Activated B cell treated with CpG ODN at 0.5 μM for 24 hours (primary cell): ENCODE measurements around the gene NXT1. TPM values are rescaled to one million over a fixed set of nuclear protein-coding genes. Genes with fewer than 3 reads are reported as not detected.
"Not testable (repeated sequence)": the region's sequence is repeated elsewhere in the genome, so short reads cannot be mapped to it uniquely, and the experiment has no call there.

Experiments used
- ATAC-seq: fragments of 200-7000 bp; cut with Tn5 transposase; one replicate; pipeline ENCODE4 v1.10.0; 2021; ENCODE audit warnings: low read depth, mild to moderate bottlenecking, moderate library complexity
- CTCF ChIA-PET: fragments of 350-600 bp; sonication (Branson Sonifier 250); formaldehyde crosslinking; loops from one replicate; lab custom pipeline; 2021; ENCODE audit warnings: antibody characterized with exemption; lab: Charles Lee
- POLR2A ChIA-PET: fragments of 350-600 bp; sonication (Branson Sonifier 250); formaldehyde crosslinking; loops from one replicate; lab custom pipeline; 2021; ENCODE audit warnings: antibody characterized with exemption; lab: Charles Lee
- DNase-seq: peaks from one replicate; pipeline ENCODE4 v3.0.0; 2022
- H3K27ac Mint-ChIP-seq: one replicate; pipeline ENCODE4 v1.8.0; 2020; ENCODE audit warnings: mixed read lengths
- H3K27me3 Mint-ChIP-seq: one replicate; pipeline ENCODE4 v1.8.0; 2021; ENCODE audit warnings: mixed read lengths
- H3K36me3 Mint-ChIP-seq: one replicate; pipeline ENCODE4 v1.8.0; 2021; ENCODE audit warnings: low read depth, mixed read lengths
- H3K4me1 Mint-ChIP-seq: one replicate; pipeline ENCODE4 v1.8.0; 2021; ENCODE audit warnings: mixed read lengths
- H3K4me3 Mint-ChIP-seq: one replicate; pipeline ENCODE4 v1.8.0; 2020; ENCODE audit warnings: mild to moderate bottlenecking, mixed read lengths
- H3K9me3 Mint-ChIP-seq: one replicate; pipeline ENCODE4 v1.8.0; 2020; ENCODE audit warnings: mixed read lengths
- intact Hi-C: fragments of 100-400 bp; cut with micrococcal nuclease; formaldehyde crosslinking; loops from one replicate; pipeline ENCODE4 v1.15.1; 2024
- total RNA-seq: library from RNA; stranded (reverse); gene quantifications from 2 replicates; pipeline ENCODE4 v1.2.3, GENCODE V29; 2022
- TF ChIP-seq, protein P1 (sequence below): fragments of 200-600 bp; IDR thresholded peaks from one replicate; pipeline ENCODE4 v1.8.0; 2022; ENCODE audit warnings: antibody characterized with exemption, mild to moderate bottlenecking

The NXT1 gene
- total RNA-seq, 1 donor from 2014 or later, result 28.8 TPM

DNA sequence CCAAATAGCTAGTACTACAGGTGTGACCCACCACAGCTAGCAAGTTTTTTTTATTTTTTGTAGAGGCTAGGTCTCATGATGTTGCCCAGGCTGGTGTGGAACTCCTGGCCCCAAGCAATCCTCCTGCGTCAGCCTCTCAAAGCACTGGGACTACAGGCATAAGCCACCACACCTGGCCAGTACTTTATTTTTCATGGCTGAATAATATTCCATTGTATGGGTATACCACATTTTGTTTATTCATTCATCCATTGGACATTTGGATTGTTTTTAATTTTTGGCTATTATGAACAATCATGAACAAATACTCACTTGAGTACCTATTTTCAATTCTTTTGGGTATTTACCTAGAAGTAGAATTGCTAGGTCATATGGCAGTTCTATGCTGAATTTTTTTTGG, 7.0 kb upstream of the NXT1 start:
- POLR2A ChIA-PET, result no interaction called here
- no peaks in the 10 kb centered on the region for H3K36me3 Mint-ChIP-seq
- DNase-seq, result no peak
- TF ChIP-seq, protein P1, sequence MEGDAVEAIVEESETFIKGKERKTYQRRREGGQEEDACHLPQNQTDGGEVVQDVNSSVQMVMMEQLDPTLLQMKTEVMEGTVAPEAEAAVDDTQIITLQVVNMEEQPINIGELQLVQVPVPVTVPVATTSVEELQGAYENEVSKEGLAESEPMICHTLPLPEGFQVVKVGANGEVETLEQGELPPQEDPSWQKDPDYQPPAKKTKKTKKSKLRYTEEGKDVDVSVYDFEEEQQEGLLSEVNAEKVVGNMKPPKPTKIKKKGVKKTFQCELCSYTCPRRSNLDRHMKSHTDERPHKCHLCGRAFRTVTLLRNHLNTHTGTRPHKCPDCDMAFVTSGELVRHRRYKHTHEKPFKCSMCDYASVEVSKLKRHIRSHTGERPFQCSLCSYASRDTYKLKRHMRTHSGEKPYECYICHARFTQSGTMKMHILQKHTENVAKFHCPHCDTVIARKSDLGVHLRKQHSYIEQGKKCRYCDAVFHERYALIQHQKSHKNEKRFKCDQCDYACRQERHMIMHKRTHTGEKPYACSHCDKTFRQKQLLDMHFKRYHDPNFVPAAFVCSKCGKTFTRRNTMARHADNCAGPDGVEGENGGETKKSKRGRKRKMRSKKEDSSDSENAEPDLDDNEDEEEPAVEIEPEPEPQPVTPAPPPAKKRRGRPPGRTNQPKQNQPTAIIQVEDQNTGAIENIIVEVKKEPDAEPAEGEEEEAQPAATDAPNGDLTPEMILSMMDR, result no peak
- CTCF ChIA-PET, result no interaction called here
- peaks cover 1% of the 10 kb centered on the region for H3K27me3 Mint-ChIP-seq
- no peak overlapping the region for H3K4me3 Mint-ChIP-seq
- no peaks in the 10 kb centered on the region for H3K9me3 Mint-ChIP-seq
- no peak for ATAC-seq
- peaks cover under 1% of the 10 kb centered on the region for H3K4me1 Mint-ChIP-seq
- no peak overlapping the region for H3K27ac Mint-ChIP-seq
- intact Hi-C loops, result no loop called here

DNA sequence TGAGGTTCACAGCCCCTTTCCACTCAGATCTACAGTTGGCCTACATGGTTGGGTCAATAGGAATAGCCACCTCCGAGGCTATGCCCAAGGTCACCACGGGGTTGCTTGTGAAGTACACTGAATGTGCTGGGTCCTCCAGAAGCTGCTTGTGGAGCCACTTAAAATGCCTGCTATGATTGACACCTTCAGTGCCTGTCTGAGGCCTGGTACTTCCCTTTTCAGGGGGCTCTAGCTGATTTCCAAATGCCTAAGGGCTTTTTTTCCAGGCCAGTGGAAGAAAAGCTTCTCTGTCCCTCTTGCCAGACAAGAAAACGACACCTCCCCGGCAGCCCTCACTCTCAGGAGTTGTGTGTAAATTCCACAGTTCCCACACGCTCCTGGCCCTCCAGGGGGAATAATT, 6.3 kb upstream of the NXT1 start:
- CTCF ChIA-PET, result no interaction called here
- POLR2A ChIA-PET, result no interaction called here
- intact Hi-C loops, result no loop called here

DNA sequence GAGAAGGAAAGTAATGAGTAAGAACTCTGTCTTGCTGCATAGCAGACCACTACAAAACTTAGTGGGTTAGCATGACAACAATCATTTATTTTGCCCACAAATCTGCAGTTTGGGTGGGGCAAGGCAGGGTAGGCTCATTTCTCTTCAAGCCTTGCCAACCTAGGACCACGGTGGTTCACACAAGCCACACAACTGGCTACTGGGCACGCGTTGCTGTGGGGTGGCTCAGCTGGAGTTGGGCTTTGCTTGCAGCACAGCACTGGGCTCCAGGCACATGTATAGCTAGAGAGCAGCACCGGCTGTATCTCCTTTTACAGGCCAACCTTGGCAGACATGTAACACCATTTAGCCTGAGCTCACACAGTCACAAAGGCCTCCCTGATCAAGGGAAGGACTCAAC, 4.6 kb upstream of the NXT1 start:
- peaks cover 14% of the 10 kb centered on the region for H3K4me1 Mint-ChIP-seq
- DNase-seq, result no peak
- H3K9me3 Mint-ChIP-seq, result no peaks in the 10 kb centered on the region
- intact Hi-C loops, result no loop called here
- POLR2A ChIA-PET, result interaction anchor here (1.4 kb wide), 1 partner anchor 12 kb away, joined by 5 read pairs; no protein-coding TSS in a partner anchor
- CTCF ChIA-PET, result interaction anchor here (1.0 kb wide), 1 partner anchor 76 kb away, joined by 3 read pairs; the partner anchor contains the start of gene NAPB
- no peaks in the 10 kb centered on the region for H3K27me3 Mint-ChIP-seq
- H3K36me3 Mint-ChIP-seq, result peaks cover 6% of the 10 kb centered on the region
- H3K27ac Mint-ChIP-seq, result no peak overlapping the region
- no peak overlapping the region for H3K4me3 Mint-ChIP-seq
- no peak for ATAC-seq
- TF ChIP-seq, protein P1, result no peak

More for the DNA sequence above, 6.3 kb upstream of the NXT1 start:
- H3K4me3 Mint-ChIP-seq, result no peak overlapping the region
- no peak overlapping the region for H3K27ac Mint-ChIP-seq
- ATAC-seq (no peak), DNase-seq (no peak)
- H3K27me3 Mint-ChIP-seq, result peaks cover under 1% of the 10 kb centered on the region
- no peaks in the 10 kb centered on the region for H3K9me3 Mint-ChIP-seq
- TF ChIP-seq, protein P1, result no peak
- H3K4me1 Mint-ChIP-seq, result peaks cover 6% of the 10 kb centered on the region
- H3K36me3 Mint-ChIP-seq, result no peaks in the 10 kb centered on the region

DNA sequence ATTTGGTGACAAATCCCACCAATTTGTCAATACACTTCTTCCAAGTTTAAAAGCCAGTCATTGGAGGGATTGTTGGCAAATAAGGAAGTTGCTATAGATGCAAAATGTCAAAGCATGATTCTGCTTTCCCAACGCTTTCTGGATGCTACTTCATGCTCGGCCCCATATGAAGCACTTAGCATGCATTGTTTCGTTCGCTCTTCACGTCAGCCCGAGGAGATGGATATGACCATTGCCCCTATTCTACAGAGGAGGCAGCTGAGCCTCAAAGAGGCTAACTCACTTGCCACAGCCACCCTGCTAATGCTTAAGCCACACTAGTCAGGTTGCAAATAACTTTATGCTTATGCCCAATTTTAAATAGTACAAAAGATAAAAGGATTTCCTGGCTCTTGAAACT, 2.8 kb upstream of the NXT1 start:
- H3K9me3 Mint-ChIP-seq, result no peaks in the 10 kb centered on the region
- H3K36me3 Mint-ChIP-seq, result peaks cover 9% of the 10 kb centered on the region
- no peak overlapping the region for H3K4me3 Mint-ChIP-seq
- ChIA-PET POLR2A (no interaction called here), CTCF (no interaction called here)
- no peak for ATAC-seq
- intact Hi-C loops, result no loop called here
- peaks cover 27% of the 10 kb centered on the region for H3K4me1 Mint-ChIP-seq
- TF ChIP-seq, protein P1, result no peak
- H3K27ac Mint-ChIP-seq, result no peak overlapping the region
- no peaks in the 10 kb centered on the region for H3K27me3 Mint-ChIP-seq
- no peak for DNase-seq

DNA sequence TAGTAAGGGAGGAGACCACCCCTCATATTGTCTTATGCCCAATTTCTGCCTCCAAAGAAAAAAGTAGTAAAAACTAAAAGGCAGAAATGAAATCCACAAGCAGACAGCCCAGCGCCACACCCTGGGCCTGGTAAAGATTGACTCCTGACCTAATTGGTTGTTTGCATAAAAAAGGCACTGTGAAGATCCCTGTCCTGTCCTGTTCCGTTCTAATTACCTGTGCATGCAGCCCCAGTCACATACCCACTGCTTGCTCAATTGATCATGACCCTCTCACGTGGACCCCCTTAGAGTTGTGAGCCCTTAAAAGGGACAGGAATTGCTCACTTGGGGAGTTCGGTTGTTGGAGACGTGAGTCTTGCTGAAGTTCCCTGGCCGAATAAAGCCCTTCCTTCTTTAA, 2.1 kb upstream of the NXT1 start:
- CTCF ChIA-PET, result interaction anchor here (1.6 kb wide), 1 partner anchor 98 kb away, joined by 10 read pairs; no protein-coding TSS in a partner anchor
- ATAC-seq, DNase-seq, H3K9me3 Mint-ChIP-seq, H3K27me3 Mint-ChIP-seq, H3K36me3 Mint-ChIP-seq, intact Hi-C loops: not testable (repeated sequence)
- peaks cover 29% of the 10 kb centered on the region for H3K4me1 Mint-ChIP-seq
- POLR2A ChIA-PET, result interaction anchor here (3.3 kb wide), 1 partner anchor 12 kb away, joined by 140 read pairs; the partner anchor contains the start of gene GZF1
- peak overlapping the region; percentile 100 for H3K27ac Mint-ChIP-seq
- peak overlapping the region; percentile 24 for H3K4me3 Mint-ChIP-seq
